Nephron progenitor cell (in vitro differentiated cells): Measurements from ENCODE around the gene RBM19.

Experiments used
- DNase-seq: peaks from one replicate; pipeline ENCODE4 v3.0.0; 2021
- H3K27ac Mint-ChIP-seq: 2 replicates; pipeline ENCODE4 v1.8.0; 2021; ENCODE audit warnings: mild to moderate bottlenecking, moderate library complexity, mixed read lengths
- H3K27me3 Mint-ChIP-seq: 2 replicates; pipeline ENCODE4 v1.8.0; 2021; ENCODE audit warnings: mild to moderate bottlenecking, low read depth, mixed read lengths; ENCODE audit not compliant: poor library complexity
- H3K36me3 Mint-ChIP-seq: 2 replicates; pipeline ENCODE4 v1.8.0; 2021; ENCODE audit warnings: low read depth, mixed read lengths
- H3K4me1 Mint-ChIP-seq: 2 replicates; pipeline ENCODE4 v1.8.0; 2021; ENCODE audit warnings: mixed read lengths
- H3K4me3 Mint-ChIP-seq: 2 replicates; pipeline ENCODE4 v1.8.0; 2021; ENCODE audit warnings: mild to moderate bottlenecking, moderate library complexity, mixed read lengths
- H3K9me3 Mint-ChIP-seq: 2 replicates; pipeline ENCODE4 v1.8.0; 2021; ENCODE audit warnings: mild to moderate bottlenecking, moderate library complexity, mixed read lengths
- TF ChIP-seq, protein P1 (sequence below): fragments of 200-600 bp; sonication (generic); IDR thresholded peaks from 2 replicates; pipeline ENCODE4 v1.5.0; 2021; ENCODE audit warnings: antibody characterized with exemption

Gene RBM19, protein sequence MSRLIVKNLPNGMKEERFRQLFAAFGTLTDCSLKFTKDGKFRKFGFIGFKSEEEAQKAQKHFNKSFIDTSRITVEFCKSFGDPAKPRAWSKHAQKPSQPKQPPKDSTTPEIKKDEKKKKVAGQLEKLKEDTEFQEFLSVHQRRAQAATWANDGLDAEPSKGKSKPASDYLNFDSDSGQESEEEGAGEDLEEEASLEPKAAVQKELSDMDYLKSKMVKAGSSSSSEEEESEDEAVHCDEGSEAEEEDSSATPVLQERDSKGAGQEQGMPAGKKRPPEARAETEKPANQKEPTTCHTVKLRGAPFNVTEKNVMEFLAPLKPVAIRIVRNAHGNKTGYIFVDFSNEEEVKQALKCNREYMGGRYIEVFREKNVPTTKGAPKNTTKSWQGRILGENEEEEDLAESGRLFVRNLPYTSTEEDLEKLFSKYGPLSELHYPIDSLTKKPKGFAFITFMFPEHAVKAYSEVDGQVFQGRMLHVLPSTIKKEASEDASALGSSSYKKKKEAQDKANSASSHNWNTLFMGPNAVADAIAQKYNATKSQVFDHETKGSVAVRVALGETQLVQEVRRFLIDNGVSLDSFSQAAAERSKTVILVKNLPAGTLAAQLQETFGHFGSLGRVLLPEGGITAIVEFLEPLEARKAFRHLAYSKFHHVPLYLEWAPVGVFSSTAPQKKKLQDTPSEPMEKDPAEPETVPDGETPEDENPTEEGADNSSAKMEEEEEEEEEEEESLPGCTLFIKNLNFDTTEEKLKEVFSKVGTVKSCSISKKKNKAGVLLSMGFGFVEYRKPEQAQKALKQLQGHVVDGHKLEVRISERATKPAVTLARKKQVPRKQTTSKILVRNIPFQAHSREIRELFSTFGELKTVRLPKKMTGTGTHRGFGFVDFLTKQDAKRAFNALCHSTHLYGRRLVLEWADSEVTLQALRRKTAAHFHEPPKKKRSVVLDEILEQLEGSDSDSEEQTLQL

DNA sequence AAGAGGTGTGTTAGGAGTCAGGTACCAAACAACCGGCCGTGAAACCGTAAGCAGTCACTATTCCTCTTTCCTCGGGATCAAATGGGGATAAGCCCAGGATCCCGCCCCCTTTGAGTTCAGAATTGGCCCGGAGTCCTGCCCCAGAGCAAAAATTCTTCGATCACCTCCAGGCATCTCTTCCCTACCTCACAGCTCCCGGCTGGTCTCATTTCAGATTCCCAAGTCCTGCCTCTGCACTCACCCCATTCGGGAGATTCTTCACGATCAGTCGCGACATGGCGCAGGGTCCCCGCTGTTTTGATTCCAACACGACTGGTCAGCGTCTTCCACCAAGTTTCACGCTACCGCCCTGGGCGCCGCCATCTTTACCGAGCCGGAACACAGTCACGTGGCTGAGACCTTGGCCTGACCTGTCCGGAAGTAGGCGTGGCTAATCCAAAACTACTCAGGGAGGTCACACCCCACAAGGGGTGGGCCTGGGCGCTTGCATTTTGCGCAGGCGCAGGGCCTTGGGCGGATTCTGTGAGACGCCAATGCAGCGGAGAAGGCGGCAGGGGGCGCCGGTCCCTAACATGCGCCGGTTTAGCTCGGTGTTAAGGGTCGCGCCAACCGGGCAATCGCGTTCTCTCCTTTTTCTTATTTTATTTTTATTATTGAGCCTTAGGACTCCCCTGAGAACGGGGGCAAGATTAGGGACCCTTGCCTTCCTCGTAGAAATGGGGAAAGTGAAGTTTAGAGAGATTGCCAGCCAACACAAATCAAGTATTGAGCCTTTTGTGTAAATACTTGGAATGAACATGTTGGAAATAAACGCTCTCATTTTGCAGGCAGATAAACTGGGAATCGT is at the start of gene RBM19:
Gene RBM19 (minus strand): TSS at position 375 of the 847 bp plus-strand sequence. CDS start 98 bp downstream, at position 277.
- peaks cover 22% of the 10 kb centered on the region for H3K4me1 Mint-ChIP-seq

DNA sequence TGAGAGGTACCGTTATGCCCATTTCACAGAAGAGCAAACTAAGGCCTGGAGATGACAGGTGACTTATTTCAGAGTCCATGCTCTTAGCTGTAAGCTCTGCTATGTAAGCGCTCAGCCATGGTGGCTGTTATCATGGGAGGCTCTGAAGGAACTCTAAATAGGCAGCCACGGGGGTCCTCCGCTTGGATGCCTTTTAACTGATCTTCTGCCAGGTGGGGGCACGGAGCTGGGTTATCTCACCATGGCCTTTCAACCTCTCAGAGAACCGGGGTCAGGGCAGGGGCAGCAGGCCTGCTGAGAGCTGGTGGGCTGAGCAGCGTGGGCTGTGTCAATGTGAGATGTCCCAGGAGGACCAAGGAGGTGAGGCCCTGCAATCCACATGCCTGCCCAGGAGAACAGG is 49.7 kb upstream of the RBM19 start:
- no peaks in the 10 kb centered on the region for H3K36me3 Mint-ChIP-seq
- TF ChIP-seq, protein P1, sequence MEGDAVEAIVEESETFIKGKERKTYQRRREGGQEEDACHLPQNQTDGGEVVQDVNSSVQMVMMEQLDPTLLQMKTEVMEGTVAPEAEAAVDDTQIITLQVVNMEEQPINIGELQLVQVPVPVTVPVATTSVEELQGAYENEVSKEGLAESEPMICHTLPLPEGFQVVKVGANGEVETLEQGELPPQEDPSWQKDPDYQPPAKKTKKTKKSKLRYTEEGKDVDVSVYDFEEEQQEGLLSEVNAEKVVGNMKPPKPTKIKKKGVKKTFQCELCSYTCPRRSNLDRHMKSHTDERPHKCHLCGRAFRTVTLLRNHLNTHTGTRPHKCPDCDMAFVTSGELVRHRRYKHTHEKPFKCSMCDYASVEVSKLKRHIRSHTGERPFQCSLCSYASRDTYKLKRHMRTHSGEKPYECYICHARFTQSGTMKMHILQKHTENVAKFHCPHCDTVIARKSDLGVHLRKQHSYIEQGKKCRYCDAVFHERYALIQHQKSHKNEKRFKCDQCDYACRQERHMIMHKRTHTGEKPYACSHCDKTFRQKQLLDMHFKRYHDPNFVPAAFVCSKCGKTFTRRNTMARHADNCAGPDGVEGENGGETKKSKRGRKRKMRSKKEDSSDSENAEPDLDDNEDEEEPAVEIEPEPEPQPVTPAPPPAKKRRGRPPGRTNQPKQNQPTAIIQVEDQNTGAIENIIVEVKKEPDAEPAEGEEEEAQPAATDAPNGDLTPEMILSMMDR, result no peak
- peaks cover 35% of the 10 kb centered on the region for H3K27me3 Mint-ChIP-seq
- no peak for DNase-seq
- H3K4me1 Mint-ChIP-seq, result peaks cover 14% of the 10 kb centered on the region
- no peak overlapping the region for H3K27ac Mint-ChIP-seq
- no peak overlapping the region for H3K4me3 Mint-ChIP-seq
- H3K9me3 Mint-ChIP-seq, result peaks cover 3% of the 10 kb centered on the region

More for the DNA sequence above, at the start of gene RBM19:
- DNase-seq, result peak; percentile 98
- H3K27ac Mint-ChIP-seq, result peak within 1 kb of the TSS; percentile 98
- H3K9me3 Mint-ChIP-seq, result no peaks in the 10 kb centered on the region
- TF ChIP-seq, protein P1, result peak; percentile 91
- peaks cover 43% of the 10 kb centered on the region for H3K27me3 Mint-ChIP-seq
- peak within 1 kb of the TSS; percentile 99 for H3K4me3 Mint-ChIP-seq
- H3K36me3 Mint-ChIP-seq, result peaks cover 11% of the 10 kb centered on the region

DNA sequence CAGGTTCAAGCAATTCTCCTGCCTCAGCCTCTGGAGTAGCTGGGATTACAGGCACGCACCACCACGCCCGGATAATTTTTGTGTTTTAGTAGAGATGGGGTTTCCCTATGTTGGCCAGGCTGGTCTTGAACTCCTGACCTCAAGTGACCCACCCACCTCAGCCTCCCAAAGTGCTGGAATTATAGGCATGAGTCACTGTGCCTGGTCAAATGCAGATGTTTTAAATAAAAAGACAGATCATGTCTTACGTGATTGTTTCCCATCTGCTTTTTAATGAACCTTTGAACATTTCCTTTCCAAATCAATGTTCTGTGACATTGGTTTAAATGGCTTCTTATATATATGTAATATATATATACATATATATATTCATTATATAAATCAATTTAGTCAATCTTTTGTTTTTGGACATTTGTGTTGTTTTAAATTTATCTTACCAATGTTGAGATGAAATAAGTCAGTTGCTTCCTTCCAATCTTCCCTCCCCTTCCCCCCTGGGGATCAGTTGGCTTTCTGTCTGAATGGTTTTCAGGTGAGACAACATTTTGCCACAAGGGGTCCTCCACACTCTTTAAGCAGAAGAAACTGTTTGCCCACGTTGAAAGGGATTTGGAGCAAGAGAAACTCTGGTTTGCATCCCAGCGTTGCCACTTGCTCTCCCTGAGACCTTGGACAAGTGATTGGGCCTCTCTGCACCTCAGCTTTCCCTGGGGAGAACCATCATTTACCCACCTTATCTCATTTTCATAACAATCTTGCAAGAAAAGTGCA is 47.6 kb upstream of the RBM19 start:
- Mint-ChIP-seq H3K27ac (no peak overlapping the region), H3K4me3 (no peak overlapping the region), H3K27me3 (peaks cover 33% of the 10 kb centered on the region), H3K9me3 (peaks cover 3% of the 10 kb centered on the region), H3K36me3 (no peaks in the 10 kb centered on the region), H3K4me1 (peaks cover 8% of the 10 kb centered on the region)
- no peak for DNase-seq
- TF ChIP-seq, protein P1, result peak; percentile 50

GRCh38 chr12:114012744-114013431 is 46.8 kb upstream of the RBM19 start:
- peaks cover 8% of the 10 kb centered on the region for H3K4me1 Mint-ChIP-seq
- peaks cover 32% of the 10 kb centered on the region for H3K27me3 Mint-ChIP-seq
- no peak overlapping the region for H3K4me3 Mint-ChIP-seq
- DNase-seq, result no peak
- H3K27ac Mint-ChIP-seq, result no peak overlapping the region
- TF ChIP-seq, protein P1, result no peak
- H3K36me3 Mint-ChIP-seq, result no peaks in the 10 kb centered on the region
- H3K9me3 Mint-ChIP-seq, result peaks cover 3% of the 10 kb centered on the region
